ENCODE results near the gene KLHDC4.

- TF ChIP-seq POLR2A (IDR thresholded peaks at IDR 0.05) = no peak
- no peak for TF ChIP-seq CTCF (IDR thresholded peaks at IDR 0.05)
Observed at GRCh38 chr16:87725596-87726235, 40.1 kb downstream of the KLHDC4 start.
